Activated CD8-positive, alpha-beta T cell treated with anti-CD3 and anti-CD28 coated beads for 36 hours (primary cell): ENCODE measurements around the gene SAP30BP. TPM values are rescaled to one million over a fixed set of nuclear protein-coding genes. Genes with fewer than 3 reads are reported as not detected.

Source experiments
- ATAC-seq: fragments of 200-7000 bp; cut with Tn5 transposase; one replicate; pipeline ENCODE4 v1.10.0; 2021; ENCODE audit warnings: mild to moderate bottlenecking, moderate library complexity
- CTCF ChIA-PET: fragments of 350-600 bp; sonication (Branson Sonifier 250); formaldehyde crosslinking; loops from one replicate; lab custom pipeline; 2021; ENCODE audit warnings: antibody characterized with exemption; lab: Charles Lee
- POLR2A ChIA-PET: fragments of 350-600 bp; sonication (Branson Sonifier 250); formaldehyde crosslinking; loops from one replicate; lab custom pipeline; 2021; ENCODE audit warnings: antibody characterized with exemption; lab: Charles Lee
- DNase-seq: peaks from one replicate; pipeline ENCODE4 v3.0.0-alpha.2; 2020
- H3K27ac Mint-ChIP-seq: one replicate; pipeline ENCODE4 v1.8.0; 2021; ENCODE audit warnings: mild to moderate bottlenecking, mixed read lengths
- H3K27me3 Mint-ChIP-seq: one replicate; pipeline ENCODE4 v1.8.0; 2021; ENCODE audit warnings: mixed read lengths
- H3K36me3 Mint-ChIP-seq: one replicate; pipeline ENCODE4 v1.8.0; 2021; ENCODE audit warnings: low read depth, mixed read lengths
- H3K4me1 Mint-ChIP-seq: one replicate; pipeline ENCODE4 v1.8.0; 2021; ENCODE audit warnings: low read depth, mixed read lengths
- H3K4me3 Mint-ChIP-seq: one replicate; pipeline ENCODE4 v1.8.0; 2021; ENCODE audit warnings: mild to moderate bottlenecking, moderate library complexity, mixed read lengths
- H3K9me3 Mint-ChIP-seq: one replicate; pipeline ENCODE4 v1.8.0; 2021; ENCODE audit warnings: mixed read lengths
- CTCF ChIP-seq: fragments of 200-600 bp; IDR thresholded peaks from one replicate; pipeline ENCODE4 v1.8.0; 2022; ENCODE audit warnings: antibody characterized with exemption, mild to moderate bottlenecking
- intact Hi-C: fragments of 100-400 bp; cut with micrococcal nuclease; formaldehyde crosslinking; loops from one replicate; pipeline ENCODE4 v1.10.0; 2022
- total RNA-seq, 2 experiments: library from RNA; stranded (reverse); gene quantifications; one replicate each; pipeline ENCODE4 v1.2.3, GENCODE V29; 2021

Gene SAP30BP
- total RNA-seq, 2 experiments from 2014 or later, result 73.0 to 75.8 TPM

GRCh38 chr17:75742337-75742736 lies 75.2 kb downstream of the SAP30BP start:
- intact Hi-C loops, result no loop called here
- peaks cover 2% of the 10 kb centered on the region for H3K27me3 Mint-ChIP-seq
- H3K36me3 Mint-ChIP-seq, result no peaks in the 10 kb centered on the region
- ATAC-seq (no peak), DNase-seq (no peak)
- H3K4me3 Mint-ChIP-seq, result no peak overlapping the region
- POLR2A ChIA-PET, result no interaction called here
- peaks cover 4% of the 10 kb centered on the region for H3K4me1 Mint-ChIP-seq
- no peaks in the 10 kb centered on the region for H3K9me3 Mint-ChIP-seq
- TF ChIP-seq CTCF, result no peak
- H3K27ac Mint-ChIP-seq, result no peak overlapping the region
- CTCF ChIA-PET, result interaction anchor here (0.7 kb wide), 1 partner anchor 109 kb away, joined by 3 read pairs; the partner anchor contains the start of gene SMIM5

- no peak for TF ChIP-seq CTCF
- Mint-ChIP-seq H3K4me3 (no peak overlapping the region), H3K4me1 (no peaks in the 10 kb centered on the region), H3K27ac (no peak overlapping the region), H3K9me3 (no peaks in the 10 kb centered on the region), H3K27me3 (peaks cover 1% of the 10 kb centered on the region), H3K36me3 (no peaks in the 10 kb centered on the region)
- intact Hi-C loops, result no loop called here
- ChIA-PET POLR2A (no interaction called here), CTCF (interaction anchor here (8.4 kb wide), 1 partner anchor 61 kb away, joined by 347 read pairs; no protein-coding TSS in a partner anchor)
- no peak for ATAC-seq
- no peak for DNase-seq
Observed at GRCh38 chr17:75743625-75744206, 76.6 kb downstream of the SAP30BP start.

GRCh38 chr17:75748706-75749105 lies 81.6 kb downstream of the SAP30BP start:
- TF ChIP-seq CTCF, result no peak
- CTCF ChIA-PET, result interaction anchor here (0.7 to 9.9 kb wide), 32 partner anchors 13 to 457 kb away, joined by 3 to 347 read pairs (median 8); partner anchors contain the start of genes GALK1, ITGB4, MYO15B and RECQL5
- Mint-ChIP-seq H3K27ac (no peak overlapping the region), H3K4me1 (peaks cover 12% of the 10 kb centered on the region), H3K4me3 (no peak overlapping the region), H3K9me3 (no peaks in the 10 kb centered on the region), H3K27me3 (peaks cover 1% of the 10 kb centered on the region), H3K36me3 (no peaks in the 10 kb centered on the region)
- intact Hi-C loops, result loop anchor here (2.0 to 5.0 kb wide), 2 partner anchors 74 to 116 kb away; partner anchors contain the start of gene SMIM5
- ATAC-seq (no peak), DNase-seq (no peak)
- POLR2A ChIA-PET, result interaction anchor here (1.2 to 2.9 kb wide), 2 partner anchors 27 to 59 kb away, joined by 4 to 21 read pairs; no protein-coding TSS in a partner anchor

GRCh38 chr17:75749545-75750389 lies 82.6 kb downstream of the SAP30BP start:
- peak; percentile 77 for ATAC-seq
- DNase-seq, result peak; percentile 95
- ChIA-PET CTCF (interaction anchor here (0.5 to 9.9 kb wide), 48 partner anchors 9 to 454 kb away, joined by 3 to 347 read pairs (median 5); partner anchors contain the start of genes GALK1, ITGB4, MYO15B and RECQL5), POLR2A (interaction anchor here (0.7 to 2.9 kb wide), 9 partner anchors 14 to 117 kb away, joined by 3 to 21 read pairs (median 3); partner anchors contain the start of genes RECQL5 and SMIM5)
- intact Hi-C loops, result loop anchor here (2.0 to 5.0 kb wide), 2 partner anchors 75 to 117 kb away; partner anchors contain the start of gene SMIM5
- Mint-ChIP-seq H3K9me3 (no peaks in the 10 kb centered on the region), H3K36me3 (no peaks in the 10 kb centered on the region), H3K4me3 (no peak overlapping the region), H3K27me3 (peaks cover 1% of the 10 kb centered on the region), H3K4me1 (peaks cover 17% of the 10 kb centered on the region), H3K27ac (no peak overlapping the region)
- TF ChIP-seq CTCF, result peak; percentile 96
